ENCODE data around the gene PLAU. TPM values are rescaled to one million over a fixed set of nuclear protein-coding genes. Genes with fewer than 3 reads are reported as not detected.

The PLAU gene
- total and polyA plus RNA-seq, 10 of the 15 experiments (the other 5 are each of a cell fraction or from before 2014, with no cell fraction given): 2.5 to 20.9 (median 11.5) TPM

DNA sequence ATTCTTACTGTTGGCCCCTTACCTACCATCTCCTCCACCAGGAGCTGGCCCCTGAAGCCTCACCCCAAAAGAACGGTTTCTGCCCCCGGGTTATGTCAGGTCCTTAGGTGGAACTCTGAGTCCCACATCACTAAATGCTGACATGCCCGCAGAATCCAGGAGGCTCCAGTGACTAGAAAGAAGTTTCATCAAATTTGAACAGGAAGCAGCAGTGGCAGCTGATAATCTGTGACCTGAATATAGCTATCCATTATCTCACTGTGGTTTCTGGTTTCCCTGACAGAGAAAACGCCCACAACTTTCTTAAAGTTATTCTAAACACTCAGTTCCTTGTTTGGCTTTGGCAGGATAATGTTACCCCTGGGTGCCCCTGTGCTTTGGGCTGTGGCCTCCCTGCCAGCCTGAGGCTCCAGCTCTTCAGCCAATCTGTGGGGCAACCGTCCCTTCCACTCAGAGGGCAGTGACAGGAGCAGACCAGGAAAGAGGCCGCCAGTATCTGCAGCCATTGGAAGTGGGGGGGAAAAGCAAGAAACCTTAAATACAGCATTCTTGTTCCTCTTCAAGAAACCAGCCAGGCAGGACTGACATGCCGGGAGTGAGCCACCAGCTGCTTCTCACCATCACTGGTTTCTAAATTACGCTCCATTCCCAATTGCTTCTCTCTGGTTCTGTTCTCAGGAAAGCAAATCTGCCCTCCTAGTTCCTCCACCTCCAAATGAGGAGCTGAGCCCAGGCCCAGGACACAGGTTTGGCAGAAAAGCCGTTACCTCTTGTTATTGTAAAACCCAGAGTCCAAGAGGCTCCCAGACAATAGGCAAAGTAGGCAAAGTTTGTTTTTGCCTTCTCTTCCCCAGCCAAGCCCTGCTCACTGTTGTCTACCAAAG, 45.8 kb downstream of the PLAU start (continued):
- TF ChIP-seq, protein P1, sequence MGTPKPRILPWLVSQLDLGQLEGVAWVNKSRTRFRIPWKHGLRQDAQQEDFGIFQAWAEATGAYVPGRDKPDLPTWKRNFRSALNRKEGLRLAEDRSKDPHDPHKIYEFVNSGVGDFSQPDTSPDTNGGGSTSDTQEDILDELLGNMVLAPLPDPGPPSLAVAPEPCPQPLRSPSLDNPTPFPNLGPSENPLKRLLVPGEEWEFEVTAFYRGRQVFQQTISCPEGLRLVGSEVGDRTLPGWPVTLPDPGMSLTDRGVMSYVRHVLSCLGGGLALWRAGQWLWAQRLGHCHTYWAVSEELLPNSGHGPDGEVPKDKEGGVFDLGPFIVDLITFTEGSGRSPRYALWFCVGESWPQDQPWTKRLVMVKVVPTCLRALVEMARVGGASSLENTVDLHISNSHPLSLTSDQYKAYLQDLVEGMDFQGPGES (IDR thresholded peaks at IDR 0.05): no peak
- TF ChIP-seq RAD51 (IDR thresholded peaks at IDR 0.05): no peak
- no peak for TF ChIP-seq JUND (IDR thresholded peaks at IDR 0.05; ENCODE audit: low read depth, low read length)
- no peak for TF ChIP-seq TCF7 (IDR thresholded peaks at IDR 0.05; ENCODE audit: borderline replicate concordance)
- peak; percentile 98 for TF ChIP-seq EED (IDR thresholded peaks at IDR 0.05; ENCODE audit: low read depth)
- TF ChIP-seq, protein P2, sequence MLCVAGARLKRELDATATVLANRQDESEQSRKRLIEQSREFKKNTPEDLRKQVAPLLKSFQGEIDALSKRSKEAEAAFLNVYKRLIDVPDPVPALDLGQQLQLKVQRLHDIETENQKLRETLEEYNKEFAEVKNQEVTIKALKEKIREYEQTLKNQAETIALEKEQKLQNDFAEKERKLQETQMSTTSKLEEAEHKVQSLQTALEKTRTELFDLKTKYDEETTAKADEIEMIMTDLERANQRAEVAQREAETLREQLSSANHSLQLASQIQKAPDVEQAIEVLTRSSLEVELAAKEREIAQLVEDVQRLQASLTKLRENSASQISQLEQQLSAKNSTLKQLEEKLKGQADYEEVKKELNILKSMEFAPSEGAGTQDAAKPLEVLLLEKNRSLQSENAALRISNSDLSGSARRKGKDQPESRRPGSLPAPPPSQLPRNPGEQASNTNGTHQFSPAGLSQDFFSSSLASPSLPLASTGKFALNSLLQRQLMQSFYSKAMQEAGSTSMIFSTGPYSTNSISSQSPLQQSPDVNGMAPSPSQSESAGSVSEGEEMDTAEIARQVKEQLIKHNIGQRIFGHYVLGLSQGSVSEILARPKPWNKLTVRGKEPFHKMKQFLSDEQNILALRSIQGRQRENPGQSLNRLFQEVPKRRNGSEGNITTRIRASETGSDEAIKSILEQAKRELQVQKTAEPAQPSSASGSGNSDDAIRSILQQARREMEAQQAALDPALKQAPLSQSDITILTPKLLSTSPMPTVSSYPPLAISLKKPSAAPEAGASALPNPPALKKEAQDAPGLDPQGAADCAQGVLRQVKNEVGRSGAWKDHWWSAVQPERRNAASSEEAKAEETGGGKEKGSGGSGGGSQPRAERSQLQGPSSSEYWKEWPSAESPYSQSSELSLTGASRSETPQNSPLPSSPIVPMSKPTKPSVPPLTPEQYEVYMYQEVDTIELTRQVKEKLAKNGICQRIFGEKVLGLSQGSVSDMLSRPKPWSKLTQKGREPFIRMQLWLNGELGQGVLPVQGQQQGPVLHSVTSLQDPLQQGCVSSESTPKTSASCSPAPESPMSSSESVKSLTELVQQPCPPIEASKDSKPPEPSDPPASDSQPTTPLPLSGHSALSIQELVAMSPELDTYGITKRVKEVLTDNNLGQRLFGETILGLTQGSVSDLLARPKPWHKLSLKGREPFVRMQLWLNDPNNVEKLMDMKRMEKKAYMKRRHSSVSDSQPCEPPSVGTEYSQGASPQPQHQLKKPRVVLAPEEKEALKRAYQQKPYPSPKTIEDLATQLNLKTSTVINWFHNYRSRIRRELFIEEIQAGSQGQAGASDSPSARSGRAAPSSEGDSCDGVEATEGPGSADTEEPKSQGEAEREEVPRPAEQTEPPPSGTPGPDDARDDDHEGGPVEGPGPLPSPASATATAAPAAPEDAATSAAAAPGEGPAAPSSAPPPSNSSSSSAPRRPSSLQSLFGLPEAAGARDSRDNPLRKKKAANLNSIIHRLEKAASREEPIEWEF (IDR thresholded peaks at IDR 0.05; ENCODE audit: insufficient replicate concordance, low read depth, low read length): peak; percentile 19
- no peak for TF ChIP-seq HCFC1 (IDR thresholded peaks at IDR 0.05; ENCODE audit: low read length)
- TF ChIP-seq ZNF274 (IDR thresholded peaks at IDR 0.05; ENCODE audit: insufficient read depth, insufficient read length): no peak
- TF ChIP-seq TCF12 (IDR thresholded peaks at IDR 0.05; ENCODE audit: low read depth, low read length): peak; percentile 91
- no peak for TF ChIP-seq SMAD5 (IDR thresholded peaks at IDR 0.05; ENCODE audit: low read depth)
- TF ChIP-seq NBN (IDR thresholded peaks at IDR 0.05): peak; percentile 80
- TF ChIP-seq CBX3 (IDR thresholded peaks at IDR 0.05; ENCODE audit: borderline replicate concordance, low read depth): no peak
- no peak for TF ChIP-seq SIN3A (IDR thresholded peaks at IDR 0.05; ENCODE audit: low read depth, low read length)
- TF ChIP-seq SUPT20H (IDR thresholded peaks at IDR 0.05; ENCODE audit: borderline replicate concordance, control insufficient read depth, low read depth, low read length): no peak
- TF ChIP-seq, protein P3, sequence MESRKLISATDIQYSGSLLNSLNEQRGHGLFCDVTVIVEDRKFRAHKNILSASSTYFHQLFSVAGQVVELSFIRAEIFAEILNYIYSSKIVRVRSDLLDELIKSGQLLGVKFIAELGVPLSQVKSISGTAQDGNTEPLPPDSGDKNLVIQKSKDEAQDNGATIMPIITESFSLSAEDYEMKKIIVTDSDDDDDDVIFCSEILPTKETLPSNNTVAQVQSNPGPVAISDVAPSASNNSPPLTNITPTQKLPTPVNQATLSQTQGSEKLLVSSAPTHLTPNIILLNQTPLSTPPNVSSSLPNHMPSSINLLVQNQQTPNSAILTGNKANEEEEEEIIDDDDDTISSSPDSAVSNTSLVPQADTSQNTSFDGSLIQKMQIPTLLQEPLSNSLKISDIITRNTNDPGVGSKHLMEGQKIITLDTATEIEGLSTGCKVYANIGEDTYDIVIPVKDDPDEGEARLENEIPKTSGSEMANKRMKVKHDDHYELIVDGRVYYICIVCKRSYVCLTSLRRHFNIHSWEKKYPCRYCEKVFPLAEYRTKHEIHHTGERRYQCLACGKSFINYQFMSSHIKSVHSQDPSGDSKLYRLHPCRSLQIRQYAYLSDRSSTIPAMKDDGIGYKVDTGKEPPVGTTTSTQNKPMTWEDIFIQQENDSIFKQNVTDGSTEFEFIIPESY (IDR thresholded peaks at IDR 0.05): no peak
- TF ChIP-seq YBX1 (IDR thresholded peaks at IDR 0.05): no peak
- TF ChIP-seq, protein P4, sequence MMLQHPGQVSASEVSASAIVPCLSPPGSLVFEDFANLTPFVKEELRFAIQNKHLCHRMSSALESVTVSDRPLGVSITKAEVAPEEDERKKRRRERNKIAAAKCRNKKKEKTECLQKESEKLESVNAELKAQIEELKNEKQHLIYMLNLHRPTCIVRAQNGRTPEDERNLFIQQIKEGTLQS (IDR thresholded peaks at IDR 0.05; ENCODE audit: borderline replicate concordance, extremely low read depth, low read depth, low read length): no peak
- TF ChIP-seq, protein P5, sequence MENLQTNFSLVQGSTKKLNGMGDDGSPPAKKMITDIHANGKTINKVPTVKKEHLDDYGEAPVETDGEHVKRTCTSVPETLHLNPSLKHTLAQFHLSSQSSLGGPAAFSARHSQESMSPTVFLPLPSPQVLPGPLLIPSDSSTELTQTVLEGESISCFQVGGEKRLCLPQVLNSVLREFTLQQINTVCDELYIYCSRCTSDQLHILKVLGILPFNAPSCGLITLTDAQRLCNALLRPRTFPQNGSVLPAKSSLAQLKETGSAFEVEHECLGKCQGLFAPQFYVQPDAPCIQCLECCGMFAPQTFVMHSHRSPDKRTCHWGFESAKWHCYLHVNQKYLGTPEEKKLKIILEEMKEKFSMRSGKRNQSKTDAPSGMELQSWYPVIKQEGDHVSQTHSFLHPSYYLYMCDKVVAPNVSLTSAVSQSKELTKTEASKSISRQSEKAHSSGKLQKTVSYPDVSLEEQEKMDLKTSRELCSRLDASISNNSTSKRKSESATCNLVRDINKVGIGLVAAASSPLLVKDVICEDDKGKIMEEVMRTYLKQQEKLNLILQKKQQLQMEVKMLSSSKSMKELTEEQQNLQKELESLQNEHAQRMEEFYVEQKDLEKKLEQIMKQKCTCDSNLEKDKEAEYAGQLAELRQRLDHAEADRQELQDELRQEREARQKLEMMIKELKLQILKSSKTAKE (IDR thresholded peaks at IDR 0.05; ENCODE audit: low read depth, poor library complexity, severe bottlenecking): peak; percentile 26
- peak; percentile 76 for TF ChIP-seq ZNF217 (IDR thresholded peaks at IDR 0.05)
- TF ChIP-seq WRNIP1 (IDR thresholded peaks at IDR 0.05; ENCODE audit: borderline replicate concordance, low read depth, low read length): no peak

Data from GM12878 (cell line).